Measurements from ENCODE around the gene OXSR1. TPM values are rescaled to one million over a fixed set of nuclear protein-coding genes. Genes with fewer than 3 reads are reported as not detected.

The OXSR1 gene
- total RNA-seq, 1 donor from 2014 or later: 41.1 TPM

DNA sequence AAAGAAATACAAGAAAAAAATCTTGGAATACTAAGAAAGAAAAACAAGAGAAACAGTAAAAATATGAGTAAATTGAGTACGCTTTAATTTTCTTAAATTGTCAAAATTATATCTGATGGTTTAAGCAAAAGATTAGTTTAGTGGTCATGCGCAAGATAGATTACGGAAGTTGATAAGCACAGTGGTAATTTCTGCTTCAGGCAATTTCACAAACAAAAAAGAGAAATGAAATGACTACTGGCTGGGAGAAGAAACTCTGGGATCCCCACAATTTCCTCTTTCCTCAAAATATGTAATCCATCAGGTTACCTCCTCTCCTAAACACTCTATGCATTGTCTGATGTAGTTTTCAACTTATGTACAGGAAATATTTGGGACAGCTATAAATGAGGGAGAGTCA lies 17.9 kb upstream of the OXSR1 start:
- Mint-ChIP-seq H3K4me3 (no peak overlapping the region), H3K9me3 (peaks cover 12% of the 10 kb centered on the region), H3K4me1 (ENCODE audit: unreplicated experiment) (peaks cover 8% of the 10 kb centered on the region), H3K27me3 (no peaks in the 10 kb centered on the region), H3K36me3 (no peaks in the 10 kb centered on the region), H3K27ac (peak overlapping the region; percentile 70)
- no peak for DNase-seq (ENCODE audit: extremely low spot score, unreplicated experiment)
- TF ChIP-seq, protein P1, sequence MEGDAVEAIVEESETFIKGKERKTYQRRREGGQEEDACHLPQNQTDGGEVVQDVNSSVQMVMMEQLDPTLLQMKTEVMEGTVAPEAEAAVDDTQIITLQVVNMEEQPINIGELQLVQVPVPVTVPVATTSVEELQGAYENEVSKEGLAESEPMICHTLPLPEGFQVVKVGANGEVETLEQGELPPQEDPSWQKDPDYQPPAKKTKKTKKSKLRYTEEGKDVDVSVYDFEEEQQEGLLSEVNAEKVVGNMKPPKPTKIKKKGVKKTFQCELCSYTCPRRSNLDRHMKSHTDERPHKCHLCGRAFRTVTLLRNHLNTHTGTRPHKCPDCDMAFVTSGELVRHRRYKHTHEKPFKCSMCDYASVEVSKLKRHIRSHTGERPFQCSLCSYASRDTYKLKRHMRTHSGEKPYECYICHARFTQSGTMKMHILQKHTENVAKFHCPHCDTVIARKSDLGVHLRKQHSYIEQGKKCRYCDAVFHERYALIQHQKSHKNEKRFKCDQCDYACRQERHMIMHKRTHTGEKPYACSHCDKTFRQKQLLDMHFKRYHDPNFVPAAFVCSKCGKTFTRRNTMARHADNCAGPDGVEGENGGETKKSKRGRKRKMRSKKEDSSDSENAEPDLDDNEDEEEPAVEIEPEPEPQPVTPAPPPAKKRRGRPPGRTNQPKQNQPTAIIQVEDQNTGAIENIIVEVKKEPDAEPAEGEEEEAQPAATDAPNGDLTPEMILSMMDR (conservative IDR thresholded peaks at IDR 0.05): no peak

GRCh38 chr3:38148311-38148882 lies 16.9 kb upstream of the OXSR1 start:
- TF ChIP-seq, protein P1 (conservative IDR thresholded peaks at IDR 0.05): no peak
- no peak overlapping the region for H3K27ac Mint-ChIP-seq

GRCh38 chr3:38149708-38150107 lies 15.6 kb upstream of the OXSR1 start:
- no peaks in the 10 kb centered on the region for H3K36me3 Mint-ChIP-seq

More at GRCh38 chr3:38148311-38148882, 16.9 kb upstream of the OXSR1 start:
- Mint-ChIP-seq H3K9me3 (peaks cover 12% of the 10 kb centered on the region), H3K36me3 (no peaks in the 10 kb centered on the region), H3K27me3 (no peaks in the 10 kb centered on the region), H3K4me3 (no peak overlapping the region), H3K4me1 (ENCODE audit: unreplicated experiment) (peaks cover 8% of the 10 kb centered on the region)
- no peak for DNase-seq (ENCODE audit: extremely low spot score, unreplicated experiment)

GRCh38 chr3:38150780-38151528 lies 14.4 kb upstream of the OXSR1 start:
- H3K9me3 Mint-ChIP-seq: peaks cover 12% of the 10 kb centered on the region
- no peak for DNase-seq (ENCODE audit: extremely low spot score, unreplicated experiment)
- peaks cover 21% of the 10 kb centered on the region for H3K4me1 Mint-ChIP-seq (ENCODE audit: unreplicated experiment)
- no peaks in the 10 kb centered on the region for H3K27me3 Mint-ChIP-seq
- peak overlapping the region; percentile 65 for H3K4me3 Mint-ChIP-seq
- H3K36me3 Mint-ChIP-seq: no peaks in the 10 kb centered on the region
- TF ChIP-seq, protein P1 (conservative IDR thresholded peaks at IDR 0.05): no peak
- H3K27ac Mint-ChIP-seq: peak overlapping the region; percentile 99

More at GRCh38 chr3:38149708-38150107, 15.6 kb upstream of the OXSR1 start:
- H3K4me1 Mint-ChIP-seq (ENCODE audit: unreplicated experiment): peaks cover 15% of the 10 kb centered on the region
- H3K27me3 Mint-ChIP-seq: no peaks in the 10 kb centered on the region
- H3K27ac Mint-ChIP-seq: peak overlapping the region; percentile 32
- H3K9me3 Mint-ChIP-seq: peaks cover 12% of the 10 kb centered on the region
- H3K4me3 Mint-ChIP-seq: no peak overlapping the region
- TF ChIP-seq, protein P1 (conservative IDR thresholded peaks at IDR 0.05): no peak
- no peak for DNase-seq (ENCODE audit: extremely low spot score, unreplicated experiment)

DNA sequence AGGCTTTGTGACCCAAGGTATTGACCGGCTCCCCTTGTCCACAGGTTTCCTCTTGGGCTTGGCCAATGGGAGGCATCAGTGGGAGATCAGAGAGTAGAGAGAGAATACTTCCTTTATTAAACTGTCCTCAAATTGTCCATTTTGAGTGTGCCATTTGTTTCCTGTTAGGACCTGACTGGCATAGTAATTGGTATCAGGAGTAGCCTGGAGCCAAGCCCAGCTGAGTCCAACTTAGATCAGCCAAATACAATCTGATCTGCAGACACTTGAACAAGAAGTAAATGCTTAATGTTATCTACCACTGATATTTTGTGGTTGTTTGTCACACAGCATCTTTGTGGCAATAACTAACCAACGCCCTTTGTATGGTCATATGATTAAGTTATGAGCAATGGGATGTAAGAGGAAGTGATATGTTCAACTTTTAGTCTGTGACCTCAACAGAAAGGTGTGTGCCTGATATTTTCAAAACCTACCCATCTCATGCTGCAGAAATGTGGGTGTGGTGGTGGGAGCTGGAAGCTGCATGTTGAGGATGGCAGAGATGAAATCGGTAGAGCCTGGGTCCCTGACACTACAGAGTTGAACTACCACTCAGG lies 13.6 kb upstream of the OXSR1 start:
- no peaks in the 10 kb centered on the region for H3K27me3 Mint-ChIP-seq
- peak overlapping the region; percentile 65 for H3K4me3 Mint-ChIP-seq
- TF ChIP-seq, protein P1 (conservative IDR thresholded peaks at IDR 0.05): no peak
- no peak for DNase-seq (ENCODE audit: extremely low spot score, unreplicated experiment)
- no peaks in the 10 kb centered on the region for H3K36me3 Mint-ChIP-seq
- peaks cover 21% of the 10 kb centered on the region for H3K4me1 Mint-ChIP-seq (ENCODE audit: unreplicated experiment)
- peak overlapping the region; percentile 99 for H3K27ac Mint-ChIP-seq
- peaks cover 8% of the 10 kb centered on the region for H3K9me3 Mint-ChIP-seq
